Right hindlimb (tissue), 1 donor: ENCODE data around the gene CLC.
"Not testable (repeated sequence)": the region's sequence is repeated elsewhere in the genome, so short reads cannot be mapped to it uniquely, and the experiment has no call there.

Source experiments
- DNase-seq: peaks from one replicate; pipeline ENCODE4 v3.0.0-alpha.2; 2018

The CLC gene

GRCh38 chr19:39737891-39738290, at the start of gene CLC:
Gene CLC, minus strand, starts transcription at chr19:39738029. Its CDS starts 77 bp downstream, at chr19:39737952.
- no peak for DNase-seq

GRCh38 chr19:39780894-39781293, 43.1 kb upstream of the CLC start:
- DNase-seq = no peak

GRCh38 chr19:39778763-39779162, 40.9 kb upstream of the CLC start, which contains the start of gene LEUTX:
Gene LEUTX, plus strand, starts transcription at chr19:39778854. Its CDS starts 67 bp downstream, at chr19:39778921.
- no peak for DNase-seq

- DNase-seq = no peak
Measured at GRCh38 chr19:39768786-39769185, 31.0 kb upstream of the CLC start.

- DNase-seq = no peak
Measured at GRCh38 chr19:39768334-39768733, 30.5 kb upstream of the CLC start.

- DNase-seq = no peak
Measured at GRCh38 chr19:39765091-39766076, 27.6 kb upstream of the CLC start.

GRCh38 chr19:39761851-39762250, 24.0 kb upstream of the CLC start:
- not testable (repeated sequence) for DNase-seq

- DNase-seq = no peak
Measured at GRCh38 chr19:39759457-39760184, 21.8 kb upstream of the CLC start.

- DNase-seq = no peak
Measured at GRCh38 chr19:39754971-39755370, 17.1 kb upstream of the CLC start.

GRCh38 chr19:39754544-39754943, 16.7 kb upstream of the CLC start:
- no peak for DNase-seq

- no peak for DNase-seq
Measured at GRCh38 chr19:39752795-39753194, 15.0 kb upstream of the CLC start.

- DNase-seq = no peak
Measured at GRCh38 chr19:39752390-39752789, 14.6 kb upstream of the CLC start.

GRCh38 chr19:39749981-39750380, 12.2 kb upstream of the CLC start:
- no peak for DNase-seq

- DNase-seq = no peak
Measured at GRCh38 chr19:39746836-39747529, 9.2 kb upstream of the CLC start.

GRCh38 chr19:39745643-39746042, 7.8 kb upstream of the CLC start:
- no peak for DNase-seq

GRCh38 chr19:39740395-39740794, 2.6 kb upstream of the CLC start:
- DNase-seq = no peak

GRCh38 chr19:39738814-39739213, 985 bp upstream of the CLC start:
- DNase-seq = no peak

- DNase-seq = no peak
Measured at GRCh38 chr19:39737351-39737750, 478 bp downstream of the CLC start.

- DNase-seq = no peak
Measured at GRCh38 chr19:39736088-39736487, 1.7 kb downstream of the CLC start.

GRCh38 chr19:39735688-39736087, 2.1 kb downstream of the CLC start:
- no peak for DNase-seq

GRCh38 chr19:39733841-39734240, 4.0 kb downstream of the CLC start:
- DNase-seq = no peak

GRCh38 chr19:39731685-39732084, 6.1 kb downstream of the CLC start:
- DNase-seq = no peak

- no peak for DNase-seq
Measured at GRCh38 chr19:39729594-39729993, 8.2 kb downstream of the CLC start.
